ENCODE data around the gene CACNA1C. TPM values are rescaled to one million over a fixed set of nuclear protein-coding genes. Genes with fewer than 3 reads are reported as not detected.

Gene CACNA1C
- total RNA-seq, 2 donors from 2014 or later, result 99.2 to 127 TPM

DNA sequence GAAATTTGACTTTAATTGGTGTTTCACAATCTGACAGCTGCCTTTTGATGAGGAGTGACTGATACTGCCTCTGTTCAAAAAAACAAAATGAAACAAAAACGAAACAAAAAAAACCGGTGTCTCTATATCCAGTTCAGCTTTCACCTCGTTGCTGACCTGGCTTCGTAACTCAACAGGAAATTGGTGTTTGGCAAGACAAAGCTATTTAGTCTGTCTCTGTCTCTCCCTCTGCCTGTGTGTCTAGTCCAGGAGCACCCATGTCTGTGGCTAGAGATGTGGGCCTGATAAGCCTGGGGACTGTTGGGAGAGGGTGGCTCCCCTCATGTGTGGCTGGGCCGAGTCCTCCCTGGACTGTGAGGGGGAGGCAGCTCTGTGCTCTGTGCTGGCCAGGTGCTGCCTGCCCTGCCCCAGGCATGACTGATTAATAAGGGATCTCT, 11.3 kb downstream of the CACNA1C start:
- intact Hi-C loops (cut with DNase I), result no loop called here

DNA sequence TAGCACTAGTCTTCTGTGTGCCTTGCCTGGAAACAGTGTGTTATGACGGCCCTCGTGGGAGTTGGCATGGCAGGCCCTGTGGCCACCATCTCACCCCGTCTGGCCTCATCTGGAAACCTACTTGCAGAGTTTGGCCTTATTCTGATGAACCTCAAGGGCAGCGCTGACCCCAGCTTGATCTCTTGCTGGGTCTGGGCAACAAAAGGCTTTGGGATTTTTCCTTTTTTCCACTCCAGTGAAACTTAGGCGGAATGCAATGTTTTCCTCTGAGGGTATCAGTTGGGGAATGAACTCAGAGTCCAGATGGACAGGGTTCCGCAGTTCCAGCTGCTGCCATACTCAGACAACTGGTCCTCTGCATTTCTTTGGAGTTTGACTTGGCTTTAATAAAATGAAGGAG, 15.9 kb downstream of the CACNA1C start:
- intact Hi-C loops (cut with DNase I), result no loop called here
- DNase-seq (no peak), ATAC-seq (peak; percentile 23 to 80)

More for the DNA sequence above, 11.3 kb downstream of the CACNA1C start:
- DNase-seq, result no peak
- ATAC-seq, result peak in 1 of 2 donors; percentile 58

GRCh38 chr12:2070440-2071045, 17.8 kb downstream of the CACNA1C start:
- DNase-seq (no peak), ATAC-seq (no peak)
- intact Hi-C loops (cut with DNase I), result no loop called here

DNA sequence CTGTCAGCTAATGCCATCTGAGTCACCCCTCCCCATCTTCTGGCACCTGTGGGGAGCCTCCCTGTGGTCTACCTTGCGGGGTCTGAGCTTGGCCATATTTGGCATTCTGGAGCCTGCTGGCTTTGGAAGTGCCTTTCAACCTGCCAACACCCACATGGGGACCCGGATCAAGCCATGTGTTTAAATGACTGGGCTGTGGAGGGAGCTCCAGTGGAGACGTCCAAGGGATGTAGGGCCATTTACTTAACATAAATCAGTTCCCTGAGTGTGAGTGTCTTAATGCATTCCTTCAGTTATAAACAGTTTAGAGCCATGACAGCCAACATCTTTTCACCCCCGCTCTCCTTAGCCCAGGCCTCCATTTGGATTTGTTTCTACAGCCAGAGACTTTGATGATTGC, 22.0 kb downstream of the CACNA1C start:
- intact Hi-C loops (cut with DNase I), result no loop called here
- no peak for ATAC-seq
- no peak for DNase-seq

- intact Hi-C loops (cut with DNase I), result no loop called here
- DNase-seq (peak; percentile 62), ATAC-seq (peak; percentile 90 to 91)
Observed at GRCh38 chr12:2075508-2076195, 22.9 kb downstream of the CACNA1C start.

DNA sequence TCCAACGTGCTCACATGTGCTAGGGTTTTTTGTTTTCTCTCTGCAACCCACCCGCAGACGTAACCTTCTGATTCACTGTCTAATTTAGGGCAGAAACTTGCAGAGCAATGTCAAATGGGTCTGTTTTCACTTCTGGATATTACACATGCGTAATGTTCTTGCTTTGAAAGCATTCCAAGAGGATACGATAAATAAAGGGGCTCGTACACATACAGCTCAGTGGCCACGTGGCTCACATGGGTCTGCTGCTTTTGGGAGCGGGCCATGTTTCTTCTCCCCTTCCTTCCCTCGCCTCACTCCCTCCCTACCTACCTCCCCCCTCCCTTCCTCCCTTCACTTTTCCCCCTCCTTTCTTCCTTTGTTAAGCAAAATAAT, 23.4 kb downstream of the CACNA1C start:
- DNase-seq, result no peak
- peak; percentile 28 to 49 for ATAC-seq
- intact Hi-C loops (cut with DNase I), result no loop called here

GRCh38 chr12:2076728-2077127, 23.9 kb downstream of the CACNA1C start:
- ATAC-seq (peak; percentile 6 to 14), DNase-seq (no peak)
- intact Hi-C loops (cut with DNase I), result no loop called here

DNA sequence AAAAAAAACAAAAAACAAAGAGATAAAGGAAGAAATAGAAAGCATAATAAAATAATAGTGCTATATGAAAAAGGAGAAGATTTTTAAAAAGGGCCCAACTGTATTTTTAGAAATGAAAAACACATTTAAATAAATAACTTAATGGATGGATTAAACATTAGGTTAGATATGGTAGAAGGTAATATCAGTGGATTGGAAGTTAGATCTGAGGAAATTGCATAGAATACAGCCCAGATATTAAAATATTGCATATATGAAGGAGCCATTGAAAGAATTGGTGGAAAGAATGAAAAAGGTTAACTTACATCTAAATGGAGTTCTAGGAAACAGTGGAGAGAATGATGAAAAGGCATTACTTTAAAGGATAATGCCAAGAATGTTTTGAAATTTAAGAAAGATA, 27.8 kb downstream of the CACNA1C start:
- intact Hi-C loops (cut with DNase I), result loop anchor here in 1 of 2 donors (10.0 kb wide), 1 partner anchor 84 kb away; no protein-coding TSS in a partner anchor
- ATAC-seq, result no peak

GRCh38 chr12:2082321-2082720, 29.5 kb downstream of the CACNA1C start:
- intact Hi-C loops (cut with DNase I), result loop anchor here in 1 of 2 donors (10.0 kb wide), 1 partner anchor 82 kb away; no protein-coding TSS in a partner anchor
- DNase-seq, result no peak
- no peak for ATAC-seq

More for the DNA sequence above, 27.8 kb downstream of the CACNA1C start:
- DNase-seq, result no peak

DNA sequence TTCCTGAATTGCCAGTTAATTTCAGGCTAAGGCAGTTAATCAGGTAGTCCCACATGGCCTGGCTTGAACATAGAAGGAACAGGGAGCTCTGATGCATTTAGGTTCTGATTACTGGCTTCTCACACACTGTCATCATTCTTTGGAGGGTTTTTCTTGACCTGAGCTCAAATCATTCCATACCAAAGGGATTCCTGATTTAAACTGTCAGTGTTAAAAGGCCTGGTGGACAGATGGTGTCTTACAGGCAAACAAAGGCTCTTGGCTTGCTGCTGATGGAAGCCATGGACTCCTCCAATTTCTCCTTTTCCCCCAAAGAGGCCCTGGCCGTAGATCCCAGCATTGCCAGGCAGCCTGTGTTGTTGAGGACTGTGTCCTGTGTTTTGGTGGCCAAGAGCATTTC, 30.2 kb downstream of the CACNA1C start:
- no peak for DNase-seq
- ATAC-seq, result no peak
- intact Hi-C loops (cut with DNase I), result loop anchor here in 1 of 2 donors (10.0 kb wide), 1 partner anchor 82 kb away; no protein-coding TSS in a partner anchor

GRCh38 chr12:2083561-2083960, 30.8 kb downstream of the CACNA1C start:
- intact Hi-C loops (cut with DNase I), result loop anchor here in 1 of 2 donors (10.0 kb wide), 1 partner anchor 81 kb away; no protein-coding TSS in a partner anchor
- ATAC-seq (no peak), DNase-seq (no peak)

DNA sequence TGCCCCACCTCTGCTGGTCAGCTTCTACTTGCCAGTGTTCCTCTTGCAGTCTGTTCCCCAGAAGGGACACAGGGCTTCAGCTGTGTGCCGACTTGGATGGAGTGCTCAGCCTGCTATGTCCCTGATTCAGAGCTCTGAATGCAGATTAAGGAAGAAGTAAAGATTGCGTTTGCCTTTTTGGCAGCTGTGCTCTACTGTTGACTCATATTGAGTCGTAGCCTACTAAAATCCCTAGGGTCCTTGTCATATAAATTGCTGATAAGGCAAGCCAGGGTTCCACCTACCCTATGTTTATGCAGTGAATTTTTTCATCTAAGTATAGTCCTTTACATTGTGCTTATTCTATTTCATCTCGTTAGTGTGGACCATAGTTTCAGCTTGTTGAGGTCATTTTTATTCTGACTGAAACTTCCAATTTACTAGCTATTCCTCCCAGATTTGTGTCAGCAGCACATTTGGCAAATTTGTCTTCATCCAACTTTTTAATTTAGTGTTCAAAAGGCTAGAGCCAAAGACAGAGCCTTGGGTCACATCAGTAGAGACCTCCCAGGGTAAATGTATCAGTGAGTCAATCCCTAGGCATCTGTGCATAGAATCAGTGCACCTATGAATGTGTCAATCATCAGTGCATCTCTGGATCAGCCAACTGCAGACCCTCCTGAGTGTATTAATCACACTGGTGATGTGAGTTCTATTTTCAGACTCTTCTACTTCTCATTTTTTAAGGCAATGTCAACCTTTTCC, 31.9 kb downstream of the CACNA1C start:
- DNase-seq, result peak; percentile 61
- intact Hi-C loops (cut with DNase I), result loop anchor here in 1 of 2 donors (10.0 kb wide), 1 partner anchor 80 kb away; no protein-coding TSS in a partner anchor
- ATAC-seq, result peak; percentile 80 to 91

DNA sequence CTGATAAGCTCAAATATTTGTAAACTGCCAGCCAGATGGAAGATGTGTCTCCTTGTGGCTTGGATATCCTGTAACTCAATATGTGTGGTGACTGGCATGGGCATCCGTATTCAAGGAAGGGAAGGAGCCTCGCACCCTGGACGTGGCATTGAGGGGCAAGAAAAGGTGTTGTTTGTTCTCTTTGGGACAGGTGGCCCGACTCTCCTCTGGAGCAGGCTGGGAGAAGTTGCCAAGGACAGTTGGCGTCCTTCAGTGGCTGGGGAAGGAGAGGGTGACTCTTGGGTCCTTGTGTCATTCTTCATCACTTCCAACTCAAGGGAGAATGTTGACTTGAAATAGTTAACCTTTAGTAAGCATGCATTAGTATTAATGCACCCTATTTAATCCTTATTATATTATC, 39.6 kb downstream of the CACNA1C start:
- DNase-seq (no peak), ATAC-seq (no peak)

DNA sequence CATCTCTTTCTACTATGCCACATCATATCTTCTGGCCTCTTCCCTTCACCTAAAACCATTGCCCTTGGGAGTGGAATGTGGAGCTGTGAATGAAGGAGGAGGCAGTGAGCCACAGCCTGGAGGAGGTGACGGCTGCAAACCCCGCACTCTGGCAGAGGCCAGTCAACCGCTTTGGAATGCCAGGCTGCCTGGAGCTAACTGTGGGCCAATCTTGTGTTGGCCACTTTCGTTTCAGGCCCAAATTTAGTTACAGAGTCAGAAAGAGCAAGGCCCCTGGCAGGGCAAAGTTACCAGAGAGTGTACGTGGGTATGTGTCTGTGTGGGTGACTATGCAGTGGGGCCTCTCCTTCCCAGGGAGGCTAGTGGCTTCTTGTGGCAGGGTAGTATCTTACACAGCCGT, 40.1 kb downstream of the CACNA1C start:
- ATAC-seq, result peak; percentile 82 to 89
- intact Hi-C loops (cut with DNase I), result no loop called here
- peak; percentile 53 for DNase-seq

More for the DNA sequence above, 39.6 kb downstream of the CACNA1C start:
- intact Hi-C loops (cut with DNase I), result no loop called here

DNA sequence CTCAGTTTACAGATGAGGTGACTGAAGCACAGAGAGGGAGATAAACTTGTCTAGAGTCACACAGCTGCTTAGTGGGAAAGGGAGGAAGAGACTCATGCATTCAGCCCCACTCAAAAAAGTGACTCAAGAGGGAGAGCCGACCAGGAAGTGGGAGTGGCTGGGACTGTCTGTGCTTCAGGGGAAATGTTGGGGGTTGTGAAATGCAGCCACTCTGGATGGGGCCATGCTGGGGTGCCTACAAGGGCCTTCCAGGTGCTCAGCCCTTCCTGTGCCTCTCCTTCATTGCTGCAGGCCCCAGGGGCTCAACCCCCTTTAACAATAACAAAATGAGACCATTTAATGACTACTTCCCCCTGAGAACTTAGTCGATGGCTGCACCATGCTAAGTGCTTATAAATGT, 41.8 kb downstream of the CACNA1C start:
- ATAC-seq (no peak), DNase-seq (no peak)
- intact Hi-C loops (cut with DNase I), result no loop called here

DNA sequence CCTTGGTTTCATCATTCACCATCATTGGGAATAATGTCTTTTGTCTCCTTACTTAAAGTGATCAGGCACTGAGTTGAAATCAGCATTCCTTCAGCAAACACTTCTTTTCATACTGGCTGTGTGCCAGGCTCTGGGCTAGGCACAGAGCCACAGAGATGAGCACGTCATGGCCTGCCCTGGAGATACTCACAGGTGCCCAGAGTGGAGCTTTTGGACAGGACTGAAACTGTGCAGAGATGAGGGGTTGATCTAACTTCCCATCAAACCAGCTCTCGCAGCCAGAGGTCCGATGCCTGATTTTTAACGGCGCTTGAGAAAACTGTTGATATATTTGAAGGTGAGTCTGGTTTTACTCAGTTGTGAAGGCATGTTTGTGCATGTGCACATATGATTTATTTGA, 43.1 kb downstream of the CACNA1C start:
- intact Hi-C loops (cut with DNase I), result no loop called here
- ATAC-seq, result peak in 1 of 2 donors; percentile 41
- DNase-seq, result no peak

DNA sequence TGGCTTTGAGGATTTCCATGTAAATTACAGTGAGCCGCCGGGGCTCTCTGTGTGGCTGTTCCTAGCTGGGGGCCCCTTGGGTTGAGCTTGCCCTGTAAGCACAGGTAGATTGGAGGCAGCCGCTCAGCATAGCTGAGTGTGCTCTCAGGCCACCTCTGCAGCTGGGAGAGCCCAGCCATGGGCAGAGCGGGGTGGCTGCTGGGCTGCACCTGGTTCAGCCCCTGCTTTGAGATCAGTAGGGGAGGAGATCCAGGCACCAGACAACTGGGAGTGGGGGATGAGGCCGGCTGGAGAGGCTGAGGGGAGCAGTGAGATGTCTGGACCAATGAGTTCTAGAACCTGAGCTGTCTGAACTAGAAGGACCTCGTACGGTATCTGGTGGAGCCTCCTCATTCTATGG, 44.8 kb downstream of the CACNA1C start:
- DNase-seq, result no peak
- intact Hi-C loops (cut with DNase I), result no loop called here
- no peak for ATAC-seq

GRCh38 chr12:2098852-2099251, 46.1 kb downstream of the CACNA1C start:
- ATAC-seq (no peak), DNase-seq (no peak)
- intact Hi-C loops (cut with DNase I), result no loop called here

- no peak for DNase-seq
- intact Hi-C loops (cut with DNase I), result no loop called here
- no peak for ATAC-seq
Observed at GRCh38 chr12:2099595-2099994, 46.8 kb downstream of the CACNA1C start.

GRCh38 chr12:2101359-2101758, 48.6 kb downstream of the CACNA1C start:
- DNase-seq, result no peak
- peak; percentile 8 to 19 for ATAC-seq
- intact Hi-C loops (cut with DNase I), result no loop called here

Measured in left cardiac atrium (tissue), 4 donors.